ENCODE results near the gene ZNF446.
"Not testable (repeated sequence)": the region's sequence is repeated elsewhere in the genome, so short reads cannot be mapped to it uniquely, and the experiment has no call there.

The ZNF446 gene

GRCh38 chr19:58470837-58471543 lies 5.2 kb upstream of the ZNF446 start:
- H3K36me3 ChIP-seq (ENCODE audit: control insufficient read depth, insufficient read depth, low read length): peaks cover 23% of the 10 kb centered on the region
- not testable (repeated sequence) for H3K9me3 ChIP-seq (ENCODE audit: control insufficient read depth, insufficient read depth, low read depth, low read length); H3K27ac ChIP-seq (ENCODE audit: low read depth, low read length); H3K4me3 ChIP-seq (ENCODE audit: low read depth, low read length); H3K4me1 ChIP-seq (ENCODE audit: control insufficient read depth, insufficient read depth, low read length); H3K27me3 ChIP-seq (ENCODE audit: control insufficient read depth, insufficient read depth, low read length); H3K9ac ChIP-seq (ENCODE audit: low read length)

GRCh38 chr19:58471736-58472135 lies 4.4 kb upstream of the ZNF446 start:
- H3K4me1 ChIP-seq (ENCODE audit: control insufficient read depth, insufficient read depth, low read length): peaks cover 10% of the 10 kb centered on the region
- H3K36me3 ChIP-seq (ENCODE audit: control insufficient read depth, insufficient read depth, low read length): peaks cover 23% of the 10 kb centered on the region
- H3K9me3 ChIP-seq (ENCODE audit: control insufficient read depth, insufficient read depth, low read depth, low read length): no peaks in the 10 kb centered on the region
- H3K27me3 ChIP-seq (ENCODE audit: control insufficient read depth, insufficient read depth, low read length): no peaks in the 10 kb centered on the region
- no peak overlapping the region for H3K4me3 ChIP-seq (ENCODE audit: low read depth, low read length)
- no peak overlapping the region for H3K9ac ChIP-seq (ENCODE audit: low read length)
- no peak overlapping the region for H3K27ac ChIP-seq (ENCODE audit: low read depth, low read length)

- Histone ChIP-seq H3K9me3 (ENCODE audit: control insufficient read depth, insufficient read depth, low read depth, low read length) (no peaks in the 10 kb centered on the region), H3K4me3 (ENCODE audit: low read depth, low read length) (no peak overlapping the region), H3K36me3 (ENCODE audit: control insufficient read depth, insufficient read depth, low read length) (peaks cover 23% of the 10 kb centered on the region), H3K27ac (ENCODE audit: low read depth, low read length) (no peak overlapping the region), H3K9ac (ENCODE audit: low read length) (no peak overlapping the region), H3K4me1 (ENCODE audit: control insufficient read depth, insufficient read depth, low read length) (peaks cover 9% of the 10 kb centered on the region), H3K27me3 (ENCODE audit: control insufficient read depth, insufficient read depth, low read length) (no peaks in the 10 kb centered on the region)
Observed at GRCh38 chr19:58473775-58474174, 2.4 kb upstream of the ZNF446 start.

GRCh38 chr19:58474291-58474996 lies 1.7 kb upstream of the ZNF446 start:
- Histone ChIP-seq H3K4me3 (ENCODE audit: low read depth, low read length) (no peak overlapping the region), H3K27me3 (ENCODE audit: control insufficient read depth, insufficient read depth, low read length) (no peaks in the 10 kb centered on the region), H3K9me3 (ENCODE audit: control insufficient read depth, insufficient read depth, low read depth, low read length) (no peaks in the 10 kb centered on the region), H3K27ac (ENCODE audit: low read depth, low read length) (no peak overlapping the region), H3K9ac (ENCODE audit: low read length) (no peak overlapping the region), H3K4me1 (ENCODE audit: control insufficient read depth, insufficient read depth, low read length) (peaks cover 9% of the 10 kb centered on the region), H3K36me3 (ENCODE audit: control insufficient read depth, insufficient read depth, low read length) (peaks cover 23% of the 10 kb centered on the region)

- Histone ChIP-seq H3K9ac (ENCODE audit: low read length) (peak overlapping the region; percentile 64), H3K27ac (ENCODE audit: low read depth, low read length) (peak overlapping the region; percentile 80), H3K36me3 (ENCODE audit: control insufficient read depth, insufficient read depth, low read length) (peaks cover 17% of the 10 kb centered on the region), H3K4me1 (ENCODE audit: control insufficient read depth, insufficient read depth, low read length) (peaks cover 9% of the 10 kb centered on the region), H3K4me3 (ENCODE audit: low read depth, low read length) (peak overlapping the region; percentile 80), H3K9me3 (ENCODE audit: control insufficient read depth, insufficient read depth, low read depth, low read length) (no peaks in the 10 kb centered on the region), H3K27me3 (ENCODE audit: control insufficient read depth, insufficient read depth, low read length) (no peaks in the 10 kb centered on the region)
Observed at GRCh38 chr19:58474997-58475713, 997 bp upstream of the ZNF446 start.

- no peaks in the 10 kb centered on the region for H3K9me3 ChIP-seq (ENCODE audit: control insufficient read depth, insufficient read depth, low read depth, low read length)
- H3K9ac ChIP-seq (ENCODE audit: low read length): peak overlapping the region; percentile 64
- H3K27me3 ChIP-seq (ENCODE audit: control insufficient read depth, insufficient read depth, low read length): no peaks in the 10 kb centered on the region
- peak overlapping the region; percentile 80; the same call in 1 of the 2 replicates for H3K27ac ChIP-seq (ENCODE audit: low read depth, low read length)
- H3K4me3 ChIP-seq (ENCODE audit: low read depth, low read length): peak overlapping the region; percentile 80
- peaks cover 28% of the 10 kb centered on the region for H3K36me3 ChIP-seq (ENCODE audit: control insufficient read depth, insufficient read depth, low read length)
- H3K4me1 ChIP-seq (ENCODE audit: control insufficient read depth, insufficient read depth, low read length): peaks cover 9% of the 10 kb centered on the region
Observed at GRCh38 chr19:58476498-58477015, 405 bp downstream of the ZNF446 start.

GRCh38 chr19:58477130-58477529 lies 978 bp downstream of the ZNF446 start:
- Histone ChIP-seq H3K4me1 (ENCODE audit: control insufficient read depth, insufficient read depth, low read length) (peaks cover 9% of the 10 kb centered on the region), H3K27me3 (ENCODE audit: control insufficient read depth, insufficient read depth, low read length) (no peaks in the 10 kb centered on the region), H3K36me3 (ENCODE audit: control insufficient read depth, insufficient read depth, low read length) (peaks cover 22% of the 10 kb centered on the region), H3K4me3 (ENCODE audit: low read depth, low read length) (peak overlapping the region; percentile 80; the same call in 1 of the 2 replicates), H3K27ac (ENCODE audit: low read depth, low read length) (no peak overlapping the region), H3K9ac (ENCODE audit: low read length) (no peak overlapping the region), H3K9me3 (ENCODE audit: control insufficient read depth, insufficient read depth, low read depth, low read length) (no peaks in the 10 kb centered on the region)

GRCh38 chr19:58477871-58478270 lies 1.7 kb downstream of the ZNF446 start:
- H3K9ac ChIP-seq (ENCODE audit: low read length): no peak overlapping the region
- H3K27ac ChIP-seq (ENCODE audit: low read depth, low read length): no peak overlapping the region
- no peaks in the 10 kb centered on the region for H3K27me3 ChIP-seq (ENCODE audit: control insufficient read depth, insufficient read depth, low read length)
- peaks cover 14% of the 10 kb centered on the region for H3K36me3 ChIP-seq (ENCODE audit: control insufficient read depth, insufficient read depth, low read length)
- no peak overlapping the region for H3K4me3 ChIP-seq (ENCODE audit: low read depth, low read length)
- no peaks in the 10 kb centered on the region for H3K9me3 ChIP-seq (ENCODE audit: control insufficient read depth, insufficient read depth, low read depth, low read length)
- H3K4me1 ChIP-seq (ENCODE audit: control insufficient read depth, insufficient read depth, low read length): peaks cover 9% of the 10 kb centered on the region

- Histone ChIP-seq H3K9me3 (ENCODE audit: control insufficient read depth, insufficient read depth, low read depth, low read length) (no peaks in the 10 kb centered on the region), H3K27ac (ENCODE audit: low read depth, low read length) (no peak overlapping the region), H3K4me1 (ENCODE audit: control insufficient read depth, insufficient read depth, low read length) (peaks cover 9% of the 10 kb centered on the region), H3K4me3 (ENCODE audit: low read depth, low read length) (no peak overlapping the region), H3K36me3 (ENCODE audit: control insufficient read depth, insufficient read depth, low read length) (peaks cover 12% of the 10 kb centered on the region), H3K27me3 (ENCODE audit: control insufficient read depth, insufficient read depth, low read length) (no peaks in the 10 kb centered on the region), H3K9ac (ENCODE audit: low read length) (no peak overlapping the region)
Observed at GRCh38 chr19:58479303-58479702, 3.2 kb downstream of the ZNF446 start.

GRCh38 chr19:58479736-58480480 lies 3.8 kb downstream of the ZNF446 start:
- Histone ChIP-seq H3K9me3 (ENCODE audit: control insufficient read depth, insufficient read depth, low read depth, low read length) (no peaks in the 10 kb centered on the region), H3K27ac (ENCODE audit: low read depth, low read length) (no peak overlapping the region), H3K36me3 (ENCODE audit: control insufficient read depth, insufficient read depth, low read length) (peaks cover 12% of the 10 kb centered on the region), H3K4me3 (ENCODE audit: low read depth, low read length) (no peak overlapping the region), H3K9ac (ENCODE audit: low read length) (no peak overlapping the region), H3K4me1 (ENCODE audit: control insufficient read depth, insufficient read depth, low read length) (peaks cover 9% of the 10 kb centered on the region), H3K27me3 (ENCODE audit: control insufficient read depth, insufficient read depth, low read length) (no peaks in the 10 kb centered on the region)
